Myocyte (in vitro differentiated cells): ENCODE results near the gene SKIC8. TPM values are rescaled to one million over a fixed set of nuclear protein-coding genes. Genes with fewer than 3 reads are reported as not detected.

ENCODE experiments used
- total RNA-seq: library from RNA; depleted of rRNA; stranded (reverse); fragments of >200 nt; gene quantifications from 2 replicates; pipeline ENCODE4 v1.2.3, GENCODE V29; 2014

SKIC8 gene
- total RNA-seq, 1 donor from 2014 or later = 49.5 TPM

Other genes starting within 250 kb of the SKIC8 start
- 24.4 and 41.3 TPM in 2 replicates for gene TBC1D2B, start 221.9 kb downstream of the SKIC8 start, total RNA-seq
- 0.16 and 0.31 TPM in 2 replicates for gene SH2D7, start 207.0 kb downstream of the SKIC8 start, total RNA-seq
- 1.6 and 2.9 TPM in 2 replicates for gene CIB2, start 168.2 kb downstream of the SKIC8 start, total RNA-seq
- 116 and 122 TPM in 2 replicates for gene IDH3A, start 150.2 kb downstream of the SKIC8 start, total RNA-seq
- gene ACSBG1, start 65.0 kb downstream of the SKIC8 start, total RNA-seq = 2.9 and 5.2 TPM in 2 replicates
- 9.8 and 11.6 TPM in 2 replicates for gene DNAJA4, start 35.0 kb downstream of the SKIC8 start, total RNA-seq
- not detected in 2 replicates for gene CRABP1, start 40.7 kb upstream of the SKIC8 start, total RNA-seq
- 29.5 and 29.7 TPM in 2 replicates for gene IREB2, start 138.6 kb upstream of the SKIC8 start, total RNA-seq
- 3.7 and 4.9 TPM in 2 replicates for gene HYKK, start 208.0 kb upstream of the SKIC8 start, total RNA-seq
- gene PSMA4, start 240.8 kb upstream of the SKIC8 start, total RNA-seq = 225 and 254 TPM in 2 replicates